ENCODE data around the gene EFEMP2. TPM values are rescaled to one million over a fixed set of nuclear protein-coding genes. Genes with fewer than 3 reads are reported as not detected.
A peak's percentile ranks its signal among the peaks of the same experiment; 100 is the strongest.
"Not testable (repeated sequence)": the region's sequence is repeated elsewhere in the genome, so short reads cannot be mapped to it uniquely, and the experiment has no call there.

Gene EFEMP2
- total and polyA plus RNA-seq, 3 experiments from 2014 or later, result 0.23 to 4.0 (median 3.9) TPM

GRCh38 chr11:65894034-65894591 is 21.5 kb upstream of the EFEMP2 start:
- no peaks in the 10 kb centered on the region for H3K36me3 Mint-ChIP-seq
- ChIA-PET POLR2A (interaction anchor here (0.5 to 3.0 kb wide), 2 partner anchors 24 to 51 kb away, joined by 4 to 11 read pairs; partner anchors contain the start of gene C11orf68), CTCF (interaction anchor here (3.8 to 21.9 kb wide), 2 partner anchors 9 to 25 kb away, joined by 22 to 560 read pairs; partner anchors contain the start of genes CFL1, CTSW, EFEMP2 and MUS81)
- peaks cover 46 to 48% (median 46%) of the 10 kb centered on the region in 3 donors for H3K4me1 Mint-ChIP-seq
- peak overlapping the region; percentile 78 to 92 (median 83) for H3K4me3 Mint-ChIP-seq
- H3K4me1 ChIP-seq (ENCODE audit: insufficient read depth, low read length), result peaks cover 49% of the 10 kb centered on the region
- H3K36me3 ChIP-seq (ENCODE audit: insufficient read depth, low read length), result no peaks in the 10 kb centered on the region
- no peaks in the 10 kb centered on the region for H3K9me3 ChIP-seq (ENCODE audit: low read length)
- peaks cover 6% of the 10 kb centered on the region for H3K27me3 ChIP-seq (ENCODE audit: insufficient read depth, low read length, poor library complexity, severe bottlenecking)
- peak overlapping the region; percentile 53 for H3K4me3 ChIP-seq (ENCODE audit: low read length)
- peak in 2 of 5 donors; percentile 40 for DNase-seq
- peak overlapping the region; percentile 35 for H3K27ac ChIP-seq (ENCODE audit: low read depth, low read length)
- H3K27me3 Mint-ChIP-seq, result no peaks in the 10 kb centered on the region
- H3K27ac Mint-ChIP-seq, result peak overlapping the region; percentile 84 to 99 (median 92)
- H3K9me3 Mint-ChIP-seq, result no peaks in the 10 kb centered on the region

GRCh38 chr11:65892661-65893317 is 20.2 kb upstream of the EFEMP2 start:
- ChIA-PET POLR2A (interaction anchor here (3.0 to 6.0 kb wide), 2 partner anchors 25 to 34 kb away, joined by 11 to 140 read pairs; partner anchors contain the start of genes C11orf68, CFL1 and MUS81), CTCF (interaction anchor here (0.7 to 21.9 kb wide), 7 partner anchors 7 to 76 kb away, joined by 3 to 560 read pairs (median 22); partner anchors contain the start of genes C11orf68, CFL1, CTSW and EFEMP2)
- Mint-ChIP-seq H3K4me1 (peaks cover 54 to 58% (median 56%) of the 10 kb centered on the region in 3 donors), H3K4me3 (peak overlapping the region; percentile 78 to 92 (median 89)), H3K36me3 (peaks cover 0 to 4% (median 0%) of the 10 kb centered on the region in 3 donors), H3K9me3 (no peaks in the 10 kb centered on the region), H3K27ac (peak overlapping the region; percentile 85 to 99 (median 93)), H3K27me3 (no peaks in the 10 kb centered on the region)
- H3K4me3 ChIP-seq (ENCODE audit: low read length), result peak overlapping the region; percentile 74
- DNase-seq, result no peak
- peaks cover 50% of the 10 kb centered on the region for H3K4me1 ChIP-seq (ENCODE audit: insufficient read depth, low read length)
- no peaks in the 10 kb centered on the region for H3K9me3 ChIP-seq (ENCODE audit: low read length)
- peak overlapping the region; percentile 87 for H3K27ac ChIP-seq (ENCODE audit: low read depth, low read length)
- H3K27me3 ChIP-seq (ENCODE audit: insufficient read depth, low read length, poor library complexity, severe bottlenecking), result no peaks in the 10 kb centered on the region
- no peaks in the 10 kb centered on the region for H3K36me3 ChIP-seq (ENCODE audit: insufficient read depth, low read length)

GRCh38 chr11:65892137-65892540 is 19.5 kb upstream of the EFEMP2 start:
- not testable (repeated sequence) for H3K27me3 ChIP-seq (ENCODE audit: insufficient read depth, low read length, poor library complexity, severe bottlenecking); H3K9me3 ChIP-seq (ENCODE audit: low read length); H3K36me3 ChIP-seq (ENCODE audit: insufficient read depth, low read length); H3K9me3 Mint-ChIP-seq; H3K27me3 Mint-ChIP-seq; H3K36me3 Mint-ChIP-seq
- H3K4me3 ChIP-seq (ENCODE audit: low read length), result peak overlapping the region; percentile 74
- H3K4me1 ChIP-seq (ENCODE audit: insufficient read depth, low read length), result peaks cover 55% of the 10 kb centered on the region
- Mint-ChIP-seq H3K4me3 (peak overlapping the region; percentile 78 to 92 (median 89)), H3K4me1 (peaks cover 57 to 63% (median 60%) of the 10 kb centered on the region in 3 donors), H3K27ac (peak overlapping the region; percentile 85 to 99 (median 92))
- ChIA-PET CTCF (interaction anchor here (0.7 to 21.9 kb wide), 8 partner anchors 8 to 75 kb away, joined by 3 to 560 read pairs (median 18); partner anchors contain the start of genes C11orf68, CFL1, CTSW and EFEMP2), POLR2A (interaction anchor here (2.9 to 6.0 kb wide), 3 partner anchors 9 to 33 kb away, joined by 11 to 140 read pairs (median 32); partner anchors contain the start of genes C11orf68, CFL1, FOSL1 and MUS81)
- peak overlapping the region; percentile 87 for H3K27ac ChIP-seq (ENCODE audit: low read depth, low read length)
- DNase-seq, result peak in 2 of 5 donors; percentile 18 to 44

- Mint-ChIP-seq H3K4me3 (peak overlapping the region; percentile 78 to 92 (median 89)), H3K9me3 (no peaks in the 10 kb centered on the region), H3K36me3 (peaks cover 0 to 12% (median 0%) of the 10 kb centered on the region in 3 donors), H3K4me1 (peaks cover 62 to 70% (median 67%) of the 10 kb centered on the region in 3 donors), H3K27me3 (no peaks in the 10 kb centered on the region), H3K27ac (peak overlapping the region; percentile 85 to 99 (median 92))
- no peaks in the 10 kb centered on the region for H3K9me3 ChIP-seq (ENCODE audit: low read length)
- peak overlapping the region; percentile 87 for H3K27ac ChIP-seq (ENCODE audit: low read depth, low read length)
- H3K27me3 ChIP-seq (ENCODE audit: insufficient read depth, low read length, poor library complexity, severe bottlenecking), result no peaks in the 10 kb centered on the region
- CTCF ChIA-PET, result interaction anchor here (0.7 to 21.9 kb wide), 25 partner anchors 8 to 709 kb away, joined by 3 to 560 read pairs (median 5); partner anchors contain the start of genes AP5B1, C11orf68, CAPN1 and CFL1
- POLR2A ChIA-PET, result interaction anchor here (0.8 to 6.0 kb wide), 19 partner anchors 9 to 377 kb away, joined by 3 to 140 read pairs (median 4); partner anchors contain the start of genes BANF1, C11orf68, CFL1 and CTSW
- no peaks in the 10 kb centered on the region for H3K36me3 ChIP-seq (ENCODE audit: insufficient read depth, low read length)
- peak in 1 of 5 donors; percentile 15 for DNase-seq
- peak overlapping the region; percentile 74 for H3K4me3 ChIP-seq (ENCODE audit: low read length)
- peaks cover 55% of the 10 kb centered on the region for H3K4me1 ChIP-seq (ENCODE audit: insufficient read depth, low read length)
Measured at GRCh38 chr11:65891219-65892136, 18.9 kb upstream of the EFEMP2 start.

GRCh38 chr11:65890324-65891218 is 18.0 kb upstream of the EFEMP2 start, which contains the start of gene CCDC85B:
TSS of gene CCDC85B (plus strand) at chr11:65890673. CDS start at chr11:65890784, 111 bp downstream.
- POLR2A ChIA-PET, result interaction anchor here (0.6 to 6.0 kb wide), 26 partner anchors 8 to 377 kb away, joined by 3 to 140 read pairs (median 4); partner anchors contain the start of genes BANF1, C11orf68, CFL1 and CTSW
- Histone ChIP-seq H3K9me3 (ENCODE audit: low read length) (no peaks in the 10 kb centered on the region), H3K4me3 (ENCODE audit: low read length) (peak within 1 kb of the TSS; percentile 94), H3K4me1 (ENCODE audit: insufficient read depth, low read length) (peaks cover 55% of the 10 kb centered on the region), H3K27ac (ENCODE audit: low read depth, low read length) (peak within 1 kb of the TSS; percentile 87), H3K27me3 (ENCODE audit: insufficient read depth, low read length, poor library complexity, severe bottlenecking) (no peaks in the 10 kb centered on the region), H3K36me3 (ENCODE audit: insufficient read depth, low read length) (no peaks in the 10 kb centered on the region)
- H3K9me3 Mint-ChIP-seq, result no peaks in the 10 kb centered on the region
- H3K4me1 Mint-ChIP-seq, result peaks cover 61 to 72% (median 69%) of the 10 kb centered on the region in 3 donors
- DNase-seq, result peak; percentile 97 to 99 (median 98)
- H3K36me3 Mint-ChIP-seq, result peaks cover 0 to 17% (median 0%) of the 10 kb centered on the region in 3 donors
- CTCF ChIA-PET, result interaction anchor here (0.5 to 21.9 kb wide), 34 partner anchors 9 to 1686 kb away, joined by 3 to 560 read pairs (median 4); partner anchors contain the start of genes AP5B1, C11orf68, CAPN1 and CFL1
- H3K27ac Mint-ChIP-seq, result peak within 1 kb of the TSS; percentile 85 to 100 (median 96)
- no peaks in the 10 kb centered on the region for H3K27me3 Mint-ChIP-seq
- peak within 1 kb of the TSS; percentile 83 to 97 (median 92) for H3K4me3 Mint-ChIP-seq

- H3K9me3 ChIP-seq (ENCODE audit: low read length), result no peaks in the 10 kb centered on the region
- H3K4me1 Mint-ChIP-seq, result peaks cover 54 to 71% (median 69%) of the 10 kb centered on the region in 3 donors
- ChIA-PET CTCF (interaction anchor here (0.6 to 21.9 kb wide), 34 partner anchors 11 to 329 kb away, joined by 3 to 560 read pairs (median 4); partner anchors contain the start of genes AP5B1, BANF1, C11orf68 and CFL1), POLR2A (interaction anchor here (0.5 to 6.0 kb wide), 22 partner anchors 11 to 273 kb away, joined by 3 to 140 read pairs (median 4); partner anchors contain the start of genes BANF1, C11orf68, CFL1 and KAT5)
- no peaks in the 10 kb centered on the region for H3K27me3 ChIP-seq (ENCODE audit: insufficient read depth, low read length, poor library complexity, severe bottlenecking)
- H3K4me3 ChIP-seq (ENCODE audit: low read length), result peak within 1 kb of the TSS; percentile 94
- peak; percentile 89 to 98 (median 95) for DNase-seq
- peak within 1 kb of the TSS; percentile 87 for H3K27ac ChIP-seq (ENCODE audit: low read depth, low read length)
- peak within 1 kb of the TSS; percentile 84 to 100 (median 96) for H3K27ac Mint-ChIP-seq
- H3K4me3 Mint-ChIP-seq, result peak within 1 kb of the TSS; percentile 83 to 97 (median 92)
- peaks cover 48% of the 10 kb centered on the region for H3K4me1 ChIP-seq (ENCODE audit: insufficient read depth, low read length)
- peaks cover 0 to 38% (median 0%) of the 10 kb centered on the region in 3 donors for H3K36me3 Mint-ChIP-seq
- H3K9me3 Mint-ChIP-seq, result no peaks in the 10 kb centered on the region
- peaks cover 9% of the 10 kb centered on the region for H3K36me3 ChIP-seq (ENCODE audit: insufficient read depth, low read length)
- no peaks in the 10 kb centered on the region for H3K27me3 Mint-ChIP-seq
Measured at GRCh38 chr11:65888163-65888814, 15.7 kb upstream of the EFEMP2 start, which contains the start of gene FIBP. TSS of gene FIBP (minus strand) at chr11:65888471. CDS start at chr11:65888418, 53 bp downstream.

All from CD8-positive, alpha-beta memory T cell (primary cell).